AG04450 (cell line): ENCODE results near the gene HCFC1. TPM values are rescaled to one million over a fixed set of nuclear protein-coding genes. Genes with fewer than 3 reads are reported as not detected.

Source experiments
- CTCF ChIA-PET: fragments of 300-600, 350-600 bp; formaldehyde crosslinking; extraction: SDS; loops from one replicate; lab custom pipeline; 2022; ENCODE audit warnings: antibody characterized with exemption, inconsistent platforms; lab: Charles Lee
- POLR2A ChIA-PET: fragments of 350-600 bp; formaldehyde crosslinking; extraction: SDS; loops from one replicate; lab custom pipeline; 2021; ENCODE audit warnings: antibody characterized with exemption, inconsistent platforms; lab: Yijun Ruan, JAX
- DNase-seq: peaks from one replicate; pipeline ENCODE4 v3.0.0-alpha.2; 2011; ENCODE audit warnings: low read depth, low spot score
- H3K27ac ChIP-seq: one replicate; pipeline ENCODE4 v1.5.1; 2012; ENCODE audit warnings: low read depth, low read length, control low read depth
- H3K27me3 ChIP-seq: one replicate; pipeline ENCODE4 v1.6.0; 2012; ENCODE audit warnings: low read length; ENCODE audit not compliant: control insufficient read depth, insufficient read depth
- H3K4me3 ChIP-seq: 2 replicates; pipeline ENCODE4 v1.5.1; 2011; ENCODE audit warnings: mild to moderate bottlenecking, low read depth, low read length, control low read depth
- H3K9me3 ChIP-seq: 2 replicates; pipeline ENCODE4 v1.5.1; 2012; ENCODE audit warnings: low read length; ENCODE audit not compliant: control insufficient read depth, insufficient read depth
- polyA plus RNA-seq: library from polyadenylated mRNA; depleted of rRNA; stranded (reverse); fragments of >200 nt; gene quantifications from 2 replicates; pipeline ENCODE4 v1.2.3, GENCODE V29; 2011
- TF ChIP-seq, protein P1 (sequence below): IDR thresholded peaks from 2 replicates; pipeline ENCODE4 v1.5.1; 2011; ENCODE audit warnings: low read depth, low read length, control low read depth, inconsistent platforms

HCFC1 gene
- polyA plus RNA-seq, 1 experiment: 2.7 TPM

DNA sequence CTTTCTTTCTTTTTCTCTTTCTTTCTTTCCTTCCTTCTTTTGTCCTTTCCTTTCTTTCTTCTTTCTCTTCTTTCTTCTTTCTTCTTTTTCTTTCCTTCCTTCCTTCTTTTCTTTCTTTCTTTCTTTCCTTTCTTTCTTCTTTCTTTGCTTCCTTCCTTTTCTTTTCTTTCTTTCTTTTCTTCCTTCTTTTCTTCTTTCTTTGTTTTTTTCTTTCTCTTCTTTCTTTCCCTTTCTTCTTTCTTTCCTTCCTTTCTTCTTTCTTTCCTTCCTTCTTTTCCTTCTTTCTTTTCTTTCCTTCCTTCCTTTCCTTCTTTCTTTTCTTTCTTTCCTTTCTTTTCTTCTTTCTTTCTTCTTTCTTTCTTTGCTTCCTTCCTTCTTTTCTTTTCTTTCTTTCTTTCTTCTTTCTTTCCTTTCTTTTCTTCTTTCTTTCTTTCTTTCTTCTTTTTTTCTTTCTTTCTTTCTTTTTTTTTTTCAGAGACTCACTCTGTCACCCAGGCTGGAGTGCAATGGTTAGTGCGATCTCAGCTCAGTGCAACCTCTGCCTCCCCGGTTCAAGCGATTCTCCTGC, 19.5 kb upstream of the HCFC1 start:
- ChIA-PET CTCF (no interaction called here), POLR2A (no interaction called here)
- no peak for DNase-seq
- no peak overlapping the region for H3K4me3 ChIP-seq
- H3K27me3 ChIP-seq: no peaks in the 10 kb centered on the region
- H3K27ac ChIP-seq: no peak overlapping the region
- TF ChIP-seq, protein P1, sequence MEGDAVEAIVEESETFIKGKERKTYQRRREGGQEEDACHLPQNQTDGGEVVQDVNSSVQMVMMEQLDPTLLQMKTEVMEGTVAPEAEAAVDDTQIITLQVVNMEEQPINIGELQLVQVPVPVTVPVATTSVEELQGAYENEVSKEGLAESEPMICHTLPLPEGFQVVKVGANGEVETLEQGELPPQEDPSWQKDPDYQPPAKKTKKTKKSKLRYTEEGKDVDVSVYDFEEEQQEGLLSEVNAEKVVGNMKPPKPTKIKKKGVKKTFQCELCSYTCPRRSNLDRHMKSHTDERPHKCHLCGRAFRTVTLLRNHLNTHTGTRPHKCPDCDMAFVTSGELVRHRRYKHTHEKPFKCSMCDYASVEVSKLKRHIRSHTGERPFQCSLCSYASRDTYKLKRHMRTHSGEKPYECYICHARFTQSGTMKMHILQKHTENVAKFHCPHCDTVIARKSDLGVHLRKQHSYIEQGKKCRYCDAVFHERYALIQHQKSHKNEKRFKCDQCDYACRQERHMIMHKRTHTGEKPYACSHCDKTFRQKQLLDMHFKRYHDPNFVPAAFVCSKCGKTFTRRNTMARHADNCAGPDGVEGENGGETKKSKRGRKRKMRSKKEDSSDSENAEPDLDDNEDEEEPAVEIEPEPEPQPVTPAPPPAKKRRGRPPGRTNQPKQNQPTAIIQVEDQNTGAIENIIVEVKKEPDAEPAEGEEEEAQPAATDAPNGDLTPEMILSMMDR: no peak
- H3K9me3 ChIP-seq: no peaks in the 10 kb centered on the region

DNA sequence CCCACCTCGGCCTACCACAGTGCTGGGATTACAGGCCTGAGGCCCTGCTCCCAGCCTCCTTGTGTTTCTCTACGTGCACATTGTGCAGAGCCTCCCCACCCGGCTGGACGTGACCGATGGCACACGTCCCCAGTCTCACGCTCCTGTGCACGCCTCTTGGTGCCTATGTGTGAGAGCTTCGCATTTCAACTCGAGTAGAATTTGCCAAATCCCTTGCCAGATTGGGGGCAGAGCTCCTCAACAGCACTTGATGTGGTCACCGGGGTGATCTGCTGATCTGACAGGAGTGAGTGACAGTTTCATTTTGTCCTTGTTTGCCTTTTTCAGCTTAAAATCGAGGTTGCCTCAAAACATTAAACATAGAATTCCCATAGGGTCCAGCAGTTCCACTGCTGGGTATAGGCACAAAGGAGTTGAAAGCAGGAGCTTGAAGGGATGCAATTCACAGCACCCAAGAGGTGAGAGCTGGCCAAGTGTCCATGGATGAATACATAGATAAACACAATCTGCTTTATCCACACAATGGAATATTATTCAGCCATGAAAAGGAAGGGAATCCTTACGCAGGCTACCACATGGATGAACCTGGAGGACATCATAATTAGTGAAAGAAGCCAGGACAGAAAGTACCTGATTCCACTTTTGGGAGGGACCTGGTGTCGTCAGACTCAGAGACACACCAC, 18.5 kb upstream of the HCFC1 start:
- Histone ChIP-seq H3K27me3 (no peaks in the 10 kb centered on the region), H3K4me3 (no peak overlapping the region), H3K9me3 (no peaks in the 10 kb centered on the region), H3K27ac (no peak overlapping the region)
- DNase-seq: no peak
- POLR2A ChIA-PET: no interaction called here
- TF ChIP-seq, protein P1: no peak
- CTCF ChIA-PET: no interaction called here

DNA sequence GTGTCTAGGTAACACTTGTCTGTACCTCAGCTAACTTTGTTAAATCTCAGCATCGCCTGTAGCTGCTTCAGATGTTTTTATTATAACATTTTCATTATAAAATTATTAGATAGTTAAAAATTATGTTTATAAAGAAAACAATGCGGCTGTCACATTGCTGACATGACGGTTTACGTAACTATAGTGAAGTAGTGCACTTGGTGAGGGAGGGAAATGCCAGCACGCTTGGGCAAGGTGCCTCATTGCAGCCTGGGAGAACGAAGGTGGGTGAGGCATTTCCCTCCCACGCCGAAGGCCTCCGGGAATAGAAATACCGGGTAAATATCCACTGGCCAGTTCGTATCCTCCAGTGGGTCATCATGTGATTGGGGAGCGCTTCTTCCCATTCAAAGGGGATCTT, 16.9 kb upstream of the HCFC1 start:
- Histone ChIP-seq H3K9me3 (no peaks in the 10 kb centered on the region), H3K4me3 (no peak overlapping the region), H3K27ac (no peak overlapping the region), H3K27me3 (no peaks in the 10 kb centered on the region)
- ChIA-PET CTCF (no interaction called here), POLR2A (no interaction called here)
- TF ChIP-seq, protein P1: no peak
- no peak for DNase-seq

DNA sequence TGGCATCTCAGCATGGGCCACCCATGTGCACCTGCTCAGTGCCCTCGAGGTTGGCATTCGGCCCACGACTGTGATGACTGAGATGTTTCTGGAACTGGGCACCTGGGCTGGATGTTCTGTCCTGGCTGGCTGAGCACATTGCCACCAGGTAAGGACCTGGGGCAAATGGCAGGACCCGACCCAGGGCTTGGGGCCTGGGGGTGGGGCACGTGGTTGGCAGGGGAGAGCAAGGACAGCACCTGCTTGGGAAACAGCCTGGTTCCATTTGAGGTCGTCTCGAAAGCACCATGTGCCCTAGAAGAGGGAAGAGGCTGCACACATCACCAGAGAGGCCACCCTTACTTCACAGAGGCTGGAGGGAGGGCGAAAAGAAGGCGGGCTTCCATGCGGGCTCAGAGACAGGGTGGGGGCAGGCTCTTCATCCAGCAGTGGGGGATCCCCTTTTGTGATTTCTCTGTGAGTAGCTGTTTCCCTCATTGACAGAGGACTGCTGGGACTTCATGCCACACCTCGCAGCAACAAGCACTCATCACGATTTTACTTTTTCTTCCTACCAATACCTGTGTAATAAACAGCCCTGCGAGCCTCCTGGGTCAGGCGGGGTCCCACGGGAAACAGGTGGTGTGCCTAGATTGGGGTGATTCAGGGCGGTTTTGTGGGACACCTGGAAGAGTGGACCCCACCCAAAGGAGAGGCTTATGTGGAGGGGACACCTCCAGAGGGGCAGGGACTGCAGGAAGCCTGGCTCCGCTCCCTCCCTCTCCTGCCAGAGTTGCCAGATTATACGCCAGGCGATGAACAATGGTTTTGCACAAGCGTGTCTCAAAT, 12.9 kb upstream of the HCFC1 start:
- no peak overlapping the region for H3K4me3 ChIP-seq
- POLR2A ChIA-PET: no interaction called here
- H3K27ac ChIP-seq: no peak overlapping the region
- DNase-seq: no peak
- TF ChIP-seq, protein P1: no peak
- CTCF ChIA-PET: no interaction called here
- H3K9me3 ChIP-seq: no peaks in the 10 kb centered on the region; the same call in 1 of the 2 replicates
- H3K27me3 ChIP-seq: no peaks in the 10 kb centered on the region
